Activated CD8-positive, alpha-beta memory T cell treated with anti-CD3 and anti-CD28 coated beads, Interleukin-2, amount 50 U/mL, for 48 hours (primary cell): ENCODE results near the gene DTX2.
"Not testable (repeated sequence)": the region's sequence is repeated elsewhere in the genome, so short reads cannot be mapped to it uniquely, and the experiment has no call there.

Experiments
- DNase-seq: peaks from one replicate; pipeline ENCODE4 v3.0.0-alpha.2; 2020

Gene DTX2

GRCh38 chr7:76513817-76514799 is 52.6 kb downstream of the DTX2 start:
- no peak for DNase-seq

- no peak for DNase-seq
Measured at GRCh38 chr7:76514926-76515771, 53.6 kb downstream of the DTX2 start.

DNA sequence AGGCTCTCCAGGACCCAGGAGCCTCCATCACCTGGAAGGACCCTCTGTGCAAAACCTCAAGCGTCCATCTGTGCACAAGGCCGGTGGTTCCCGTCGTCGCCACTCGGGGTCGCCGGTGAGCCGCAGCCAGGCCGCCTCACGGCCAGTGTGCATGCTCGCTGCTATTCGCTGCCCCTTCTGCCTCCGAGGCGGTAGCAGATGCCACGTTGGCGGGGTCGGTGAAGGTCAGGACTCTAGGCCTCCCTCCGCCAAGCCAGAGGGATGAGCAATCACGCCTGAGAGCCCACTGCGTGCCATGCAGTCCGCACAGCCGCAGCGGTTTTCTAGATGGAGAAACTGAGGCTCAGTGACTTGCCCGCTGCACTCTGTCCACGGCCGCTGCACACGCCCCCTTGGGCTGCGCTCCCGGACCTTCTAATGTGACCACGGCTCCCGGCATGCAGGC is 54.5 kb downstream of the DTX2 start:
- no peak for DNase-seq

GRCh38 chr7:76516932-76517331 is 55.4 kb downstream of the DTX2 start:
- DNase-seq = not testable (repeated sequence)

- DNase-seq = not testable (repeated sequence)
Measured at GRCh38 chr7:76526183-76526582, 64.7 kb downstream of the DTX2 start.

- DNase-seq = not testable (repeated sequence)
Measured at GRCh38 chr7:76531643-76532042, 70.1 kb downstream of the DTX2 start.

DNA sequence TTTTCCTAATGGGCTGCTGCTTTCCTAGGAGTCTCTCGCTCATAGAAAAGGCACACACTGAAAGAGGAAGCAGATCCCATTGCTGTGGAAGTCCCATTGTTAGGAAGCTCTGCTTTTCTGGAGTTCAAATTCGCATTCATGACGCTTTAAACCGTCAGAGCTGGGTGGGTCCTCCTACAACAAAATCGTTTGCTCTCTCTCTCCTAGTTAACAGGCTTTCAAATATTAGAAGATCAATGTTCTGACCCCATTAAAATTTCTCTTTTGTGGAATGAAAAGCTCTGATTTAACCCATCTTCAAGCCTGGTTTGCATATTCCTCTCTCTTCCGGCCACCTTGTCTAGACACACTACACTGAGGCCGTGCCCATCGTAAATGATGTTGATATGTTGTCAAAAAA is 81.7 kb downstream of the DTX2 start, which contains the start of gene SPDYE16:
SPDYE16 (minus strand) TSS at position 101 of the 400 bp plus-strand sequence. CDS start 1,838 bp downstream, outside the sequence.
- DNase-seq = not testable (repeated sequence)

DNA sequence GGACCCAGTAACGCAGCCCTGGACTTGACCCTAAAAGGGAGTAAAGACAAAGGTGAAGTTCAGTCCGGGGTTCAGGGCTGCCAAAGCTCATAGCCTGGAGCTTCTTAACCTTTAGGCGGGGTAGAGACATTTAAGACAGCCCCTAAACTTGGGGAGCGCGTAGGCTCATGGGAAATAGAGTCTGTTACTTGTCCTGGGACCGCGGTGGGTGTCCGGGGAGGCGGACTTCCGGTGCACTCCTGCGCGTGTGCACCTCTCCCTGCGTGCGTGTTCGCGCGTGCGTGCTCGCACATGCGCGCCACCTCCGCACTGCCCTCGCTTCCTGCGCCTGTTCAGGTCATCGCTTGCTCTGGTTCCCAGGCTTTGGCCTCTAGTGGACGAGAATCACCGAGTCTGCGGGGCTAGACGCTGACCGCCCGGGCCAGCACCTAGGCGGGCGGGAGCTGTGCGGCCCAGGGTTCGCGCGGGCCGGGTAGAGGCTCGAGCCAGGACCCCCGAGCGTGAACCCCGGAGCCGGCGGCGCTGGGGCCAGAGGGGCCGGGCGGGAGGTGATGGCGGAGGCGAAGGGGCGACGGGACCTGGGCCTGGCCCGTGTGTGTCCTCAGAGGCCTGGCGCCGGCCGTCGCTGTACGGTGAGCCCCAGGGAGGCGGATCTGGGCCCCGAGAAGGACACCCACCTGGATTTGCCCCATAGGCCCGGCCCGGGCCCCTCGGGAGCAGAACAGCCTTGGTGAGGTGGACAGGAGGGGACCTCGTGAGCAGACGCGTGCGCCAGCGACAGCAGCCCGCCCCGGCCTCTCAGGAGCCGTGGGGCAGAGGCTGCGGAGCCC is 87.7 kb downstream of the DTX2 start:
- peak; percentile 86 for DNase-seq

DNA sequence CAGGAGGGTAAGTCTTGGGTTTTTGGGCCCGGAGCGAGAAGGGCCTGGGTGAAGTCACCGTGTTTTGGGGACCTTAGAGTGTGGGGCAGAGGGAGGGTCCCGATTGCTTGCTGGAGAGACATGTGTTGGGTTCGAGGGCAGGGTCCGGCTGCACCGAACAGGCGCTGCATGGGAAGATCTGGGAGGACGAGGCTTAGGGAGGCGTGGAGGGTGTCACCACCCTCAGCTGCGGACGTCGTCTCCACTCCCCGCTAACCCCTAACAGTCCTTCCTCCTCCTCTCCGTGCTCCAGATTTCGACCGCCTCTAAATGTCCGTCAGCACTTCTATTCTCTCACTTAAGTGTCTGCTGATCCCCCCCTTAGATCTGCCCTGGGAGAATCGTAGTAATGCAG is 88.3 kb downstream of the DTX2 start:
- DNase-seq = peak; percentile 53

DNA sequence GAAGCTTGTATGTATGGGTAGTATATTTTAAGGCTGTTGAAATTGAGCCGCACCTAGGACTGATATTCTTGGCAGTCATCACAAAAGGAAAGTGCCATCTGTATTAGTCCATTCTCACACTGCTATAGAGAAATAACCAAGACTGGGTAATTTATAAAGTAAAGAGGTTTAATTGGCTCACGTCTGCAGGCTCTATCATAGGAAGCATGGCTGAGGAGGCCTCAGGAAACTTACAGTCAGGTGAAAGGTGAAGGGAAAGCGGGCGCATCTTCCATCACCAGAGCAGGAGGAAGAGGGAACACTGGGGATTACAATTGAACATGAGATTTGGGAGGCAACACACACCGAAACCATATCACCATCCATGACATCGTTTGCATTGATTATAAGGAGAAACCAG is 90.5 kb downstream of the DTX2 start:
- not testable (repeated sequence) for DNase-seq
